Stimulated activated naive CD8-positive, alpha-beta T cell treated with anti-CD3 and anti-CD28 coated beads, Interleukin-15, Interleukin-2, amounts not matched to agents 100 U/mL and 50 U/mL, for 24 hours (primary cell): ENCODE measurements around the gene PAPOLB.

Experiments used
- ATAC-seq: fragments of 150-1000 bp; cut with Tn5 transposase; one replicate; pipeline ENCODE4 v1.10.0; 2021
- DNase-seq: peaks from one replicate; pipeline ENCODE4 v3.0.0; 2021

PAPOLB gene

GRCh38 chr7:4824120-4824775, 37.6 kb downstream of the PAPOLB start:
- DNase-seq (no peak), ATAC-seq (no peak)

GRCh38 chr7:4823441-4824119, 38.2 kb downstream of the PAPOLB start:
- ATAC-seq (no peak), DNase-seq (no peak)

- DNase-seq (no peak), ATAC-seq (no peak)
Observed at GRCh38 chr7:4822677-4823076, 39.2 kb downstream of the PAPOLB start.

- ATAC-seq (no peak), DNase-seq (no peak)
Observed at GRCh38 chr7:4820967-4821471, 40.8 kb downstream of the PAPOLB start.

- DNase-seq (no peak), ATAC-seq (no peak)
Observed at GRCh38 chr7:4820405-4820966, 41.3 kb downstream of the PAPOLB start.

GRCh38 chr7:4819560-4820404, 42.0 kb downstream of the PAPOLB start:
- ATAC-seq: no peak
- DNase-seq: no peak

GRCh38 chr7:4818000-4818794, 43.6 kb downstream of the PAPOLB start:
- ATAC-seq (no peak), DNase-seq (no peak)

- DNase-seq (no peak), ATAC-seq (no peak)
Observed at GRCh38 chr7:4817178-4817901, 44.5 kb downstream of the PAPOLB start.

GRCh38 chr7:4816419-4817080, 45.3 kb downstream of the PAPOLB start:
- no peak for DNase-seq
- no peak for ATAC-seq

GRCh38 chr7:4815609-4816418, 46.0 kb downstream of the PAPOLB start:
- ATAC-seq: no peak
- no peak for DNase-seq

- ATAC-seq: no peak
- no peak for DNase-seq
Observed at GRCh38 chr7:4815121-4815520, 46.7 kb downstream of the PAPOLB start.

GRCh38 chr7:4814433-4814832, 47.4 kb downstream of the PAPOLB start:
- ATAC-seq (no peak), DNase-seq (no peak)

- ATAC-seq: no peak
- no peak for DNase-seq
Observed at GRCh38 chr7:4809666-4810065, 52.2 kb downstream of the PAPOLB start.

- ATAC-seq (peak; percentile 14), DNase-seq (peak; percentile 43)
Observed at GRCh38 chr7:4809091-4809591, 52.7 kb downstream of the PAPOLB start.

- ATAC-seq: no peak
- no peak for DNase-seq
Observed at GRCh38 chr7:4808565-4808964, 53.3 kb downstream of the PAPOLB start.

GRCh38 chr7:4808026-4808425, 53.8 kb downstream of the PAPOLB start:
- DNase-seq: no peak
- no peak for ATAC-seq
